HG03442 (cell line): ENCODE results near the gene DPH1.
A peak's percentile ranks its signal among the peaks of the same experiment; 100 is the strongest.

Source experiments
- ATAC-seq: cut with Tn5 transposase; IDR thresholded peaks from one replicate; pipeline ENCODE4 v1.9.1; 2021; ENCODE audit warnings: mild to moderate bottlenecking, moderate library complexity; ENCODE audit not compliant: unreplicated experiment

Gene DPH1

DNA sequence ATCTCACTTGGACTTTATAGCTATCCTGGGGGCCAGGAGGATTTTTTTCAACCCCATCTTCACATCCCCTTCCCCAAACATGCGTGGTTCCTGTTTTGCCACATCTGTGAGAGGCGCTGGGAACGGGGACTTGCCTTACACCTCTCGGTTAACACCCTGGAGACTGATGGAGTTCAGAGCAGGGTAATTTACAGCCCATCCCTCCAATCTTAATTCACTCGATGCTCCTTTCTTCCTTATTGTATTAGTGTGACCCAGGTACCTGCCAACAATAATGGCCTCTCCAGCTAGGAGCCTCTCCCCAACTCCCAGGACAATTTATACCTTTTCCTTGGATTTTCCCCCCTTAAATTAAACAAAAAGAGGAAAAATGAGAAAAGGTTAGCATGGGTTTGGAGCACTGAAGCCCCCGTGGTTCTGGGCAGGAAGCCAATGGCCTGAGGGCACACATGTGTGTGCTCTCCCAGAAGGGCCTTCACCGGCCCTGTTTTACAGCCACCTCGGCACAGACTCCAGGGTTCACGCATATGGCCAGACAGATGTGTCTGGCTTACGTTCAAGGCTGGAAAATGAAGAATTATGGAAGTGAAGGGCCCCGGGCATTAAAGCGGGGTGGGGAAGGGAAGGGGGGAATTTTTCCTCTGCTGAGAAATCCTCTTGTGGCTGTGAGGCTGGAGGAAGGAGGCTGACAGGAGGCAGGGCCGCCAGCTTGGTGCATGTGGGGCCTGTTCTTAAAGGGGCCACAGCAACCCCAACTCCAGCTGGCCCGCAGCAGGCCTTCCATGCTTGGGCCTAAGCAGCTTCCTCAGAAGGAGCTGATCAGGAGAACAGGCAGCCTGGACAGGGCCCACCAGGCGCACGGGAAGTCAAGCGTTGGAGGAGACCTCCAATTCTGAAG lies 46.4 kb downstream of the DPH1 start:
- ATAC-seq = no peak

DNA sequence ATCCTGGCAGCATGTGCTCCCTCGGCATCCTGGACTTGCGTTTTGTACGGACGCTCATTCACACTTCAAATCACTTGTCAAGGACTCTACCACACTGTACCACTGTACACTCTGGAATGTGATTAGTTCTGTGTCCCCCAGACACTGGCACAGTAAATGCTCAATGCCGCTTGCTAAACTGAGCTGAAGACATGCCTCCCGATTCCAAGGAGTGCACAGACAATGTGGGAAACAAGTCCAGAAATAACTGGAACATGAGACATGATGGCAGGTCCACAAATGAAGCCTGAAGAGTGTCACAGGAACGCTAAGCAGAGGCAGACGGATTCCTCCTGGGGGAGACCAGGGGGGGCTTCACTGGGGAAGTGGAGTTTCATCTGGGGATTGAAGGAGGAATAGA lies 47.1 kb downstream of the DPH1 start:
- ATAC-seq = no peak

DNA sequence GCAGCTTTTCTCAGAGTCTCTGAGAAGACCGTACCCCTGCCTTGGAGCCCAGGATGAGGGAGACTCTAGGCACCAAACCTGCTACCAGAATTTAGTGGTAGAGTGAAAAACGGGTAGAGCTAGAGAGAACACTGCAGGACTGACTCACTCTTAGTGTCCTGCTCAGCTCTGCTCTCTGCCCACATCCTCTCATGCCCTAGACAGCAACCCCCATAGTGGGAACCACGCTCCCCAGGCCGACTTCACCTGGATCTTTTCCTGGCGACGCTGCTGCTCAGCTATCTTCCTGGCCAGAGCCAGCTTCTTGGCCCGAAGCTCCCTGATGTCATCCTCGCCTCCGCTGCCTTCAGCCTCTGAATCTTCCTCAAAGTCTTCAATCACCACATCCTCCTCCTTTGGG lies 51.6 kb downstream of the DPH1 start:
- ATAC-seq = no peak

DNA sequence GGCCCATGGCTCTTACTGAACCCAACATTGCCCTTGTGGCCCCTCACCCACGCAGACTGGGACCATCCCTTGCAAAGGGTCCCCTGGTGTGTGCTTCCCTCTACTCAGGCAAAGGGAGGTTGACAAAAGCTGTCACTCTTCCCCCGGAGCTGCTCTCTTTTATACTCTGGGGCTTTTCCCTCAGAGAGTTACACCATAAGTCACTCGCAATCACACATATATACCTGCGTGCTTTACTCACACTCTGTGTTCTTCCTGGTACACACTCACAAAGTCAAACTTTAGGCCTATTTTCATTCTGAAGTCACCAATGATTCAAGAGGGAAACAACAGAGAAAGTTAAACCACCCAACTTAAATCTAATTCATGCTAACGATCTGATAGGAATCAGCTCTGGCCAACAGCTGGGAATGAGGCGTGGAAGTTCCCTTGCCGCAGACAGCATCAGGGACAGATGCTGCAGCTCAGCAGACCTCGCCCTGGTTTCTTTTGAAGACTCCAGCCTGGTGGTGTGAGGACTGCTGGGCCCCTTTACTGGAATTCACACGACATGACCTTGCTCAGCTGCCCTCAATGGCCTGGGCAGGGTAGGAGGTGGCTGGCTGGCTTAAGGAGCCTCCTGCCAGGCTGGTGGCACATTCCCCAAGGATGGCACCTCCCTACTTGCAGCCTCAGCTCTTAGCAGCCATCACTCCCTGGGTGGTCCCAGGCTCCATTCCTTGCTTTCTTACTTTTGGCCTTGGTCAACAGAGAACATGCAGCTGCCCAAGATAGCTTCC lies 52.2 kb downstream of the DPH1 start:
- ATAC-seq = no peak

DNA sequence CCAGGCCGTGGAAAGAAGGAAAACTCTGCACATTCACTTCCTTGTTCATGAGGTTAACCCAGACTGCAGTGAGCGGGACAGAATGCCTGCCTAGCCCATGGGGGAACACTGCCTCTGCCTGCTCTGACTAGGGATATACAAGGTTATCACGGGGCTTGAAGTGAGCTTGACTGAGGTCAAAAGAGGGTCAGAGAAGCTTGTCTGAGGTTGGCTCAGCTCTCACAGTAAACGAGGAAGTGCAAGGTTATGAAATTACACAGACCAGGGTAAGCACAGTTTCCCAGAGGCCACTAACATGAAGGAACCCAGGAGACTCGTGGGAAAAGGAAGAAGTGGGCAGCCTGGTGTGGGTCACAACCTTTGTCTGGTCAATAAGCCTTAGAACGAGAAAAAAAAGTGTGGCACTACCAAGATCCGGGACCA lies 53.7 kb downstream of the DPH1 start:
- ATAC-seq = peak; percentile 54

DNA sequence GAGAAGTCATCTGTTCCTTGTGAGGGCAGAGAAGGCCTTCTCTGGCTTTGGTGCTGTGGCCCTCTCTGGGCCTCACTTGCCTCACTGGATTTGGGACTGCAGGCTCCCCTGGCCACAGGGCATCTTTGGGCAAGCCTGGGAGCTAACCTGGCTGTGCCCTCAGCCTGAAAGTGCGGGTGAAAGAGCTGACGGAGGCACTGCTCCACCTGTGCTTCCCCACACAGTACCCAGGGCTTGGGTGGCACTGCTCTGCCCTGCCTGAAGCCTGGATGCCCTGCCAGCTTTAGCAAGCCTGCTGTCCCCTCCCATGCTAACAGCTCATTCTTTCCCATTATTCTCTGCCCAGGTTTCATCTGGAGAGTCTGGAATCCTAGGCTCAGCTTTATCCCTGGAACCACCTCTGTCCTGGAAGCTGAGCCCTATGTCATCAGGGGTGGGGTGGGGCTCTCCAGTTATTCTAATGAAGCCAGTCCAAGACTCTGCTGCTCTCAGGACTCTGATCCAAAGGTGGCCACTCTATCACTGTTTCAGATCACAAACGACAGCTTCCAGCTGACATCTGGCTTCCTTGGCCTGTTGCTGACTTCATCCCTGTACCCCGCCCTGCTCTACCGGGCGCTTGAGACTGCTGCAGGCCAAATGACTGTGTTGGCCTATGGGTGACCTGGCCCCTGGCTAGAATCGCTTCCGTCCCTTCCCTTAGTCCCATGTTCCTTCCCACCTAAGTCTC lies 54.2 kb downstream of the DPH1 start:
- no peak for ATAC-seq

DNA sequence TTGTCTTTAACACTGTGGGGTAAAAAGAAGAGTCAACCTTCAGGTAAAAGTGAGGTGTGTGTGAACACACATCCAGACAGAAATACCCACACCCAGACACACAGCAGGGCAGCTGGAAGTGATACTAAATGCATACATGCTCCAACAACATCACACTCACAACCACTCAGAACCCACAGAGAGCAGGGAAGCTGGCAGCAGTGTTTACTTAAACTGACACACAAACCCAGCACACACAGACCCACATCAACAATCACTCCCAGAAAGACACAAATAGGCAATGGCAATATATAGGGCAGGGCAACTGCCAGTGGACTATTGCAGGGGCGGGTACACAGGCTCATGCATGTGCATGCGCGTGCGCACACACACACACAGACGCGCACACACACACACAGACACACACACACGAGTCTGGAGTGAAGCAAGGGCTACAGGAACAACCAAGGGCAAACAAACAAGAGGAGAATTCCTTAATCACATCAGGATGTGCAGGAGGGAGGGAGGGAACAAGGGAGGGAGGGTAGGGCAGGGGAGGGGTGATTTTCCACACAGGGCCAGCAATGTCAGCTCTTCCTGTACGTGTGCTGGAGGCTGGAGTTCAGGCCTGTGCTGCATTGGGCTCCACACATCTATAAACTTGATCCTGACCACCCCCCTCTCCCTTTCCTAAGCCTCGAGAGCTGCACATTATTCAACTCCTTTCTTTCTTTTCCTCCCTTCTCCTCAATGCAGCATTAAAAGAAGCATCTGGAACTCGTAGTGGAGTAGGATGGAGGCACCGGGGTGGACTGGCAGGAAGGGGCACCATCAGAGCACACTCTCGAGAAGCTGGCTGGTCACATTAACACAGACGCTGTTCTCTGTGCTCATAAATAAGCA lies 55.1 kb downstream of the DPH1 start:
- ATAC-seq = no peak

DNA sequence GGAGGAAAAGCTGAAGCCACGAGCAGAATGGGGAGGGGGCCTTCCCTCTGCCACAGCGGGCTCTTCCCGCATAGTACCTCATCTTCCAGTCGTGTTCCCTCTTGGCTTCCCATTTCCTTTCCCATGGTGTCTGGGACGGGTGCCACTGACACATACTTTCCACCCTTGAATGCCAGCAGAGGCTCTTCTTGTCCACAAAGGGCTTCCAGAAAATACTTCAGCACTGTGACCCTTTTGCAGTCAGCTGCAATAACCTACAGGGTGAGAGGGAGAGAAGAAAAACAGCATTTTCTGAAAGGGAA lies 55.6 kb downstream of the DPH1 start:
- ATAC-seq = no peak

DNA sequence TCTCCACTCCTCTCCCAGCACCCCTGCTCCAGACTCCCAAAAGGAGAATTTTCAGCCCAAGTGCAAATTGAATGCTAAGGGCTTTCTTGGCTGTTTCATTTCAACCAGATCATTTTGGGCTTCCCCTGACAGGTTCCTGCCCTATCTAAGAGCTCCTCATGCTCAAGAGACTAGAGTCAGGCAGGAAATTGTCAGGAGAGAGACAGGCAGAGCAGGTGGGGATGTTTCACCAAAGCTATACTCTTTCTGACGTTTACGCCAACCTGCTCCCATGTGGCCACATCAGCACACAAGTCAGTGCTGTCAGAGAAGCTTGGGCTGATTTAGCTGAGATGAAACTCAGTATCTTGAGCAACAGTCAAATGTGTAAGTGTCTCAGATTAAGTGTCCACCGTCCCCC lies 56.4 kb downstream of the DPH1 start:
- ATAC-seq = no peak

DNA sequence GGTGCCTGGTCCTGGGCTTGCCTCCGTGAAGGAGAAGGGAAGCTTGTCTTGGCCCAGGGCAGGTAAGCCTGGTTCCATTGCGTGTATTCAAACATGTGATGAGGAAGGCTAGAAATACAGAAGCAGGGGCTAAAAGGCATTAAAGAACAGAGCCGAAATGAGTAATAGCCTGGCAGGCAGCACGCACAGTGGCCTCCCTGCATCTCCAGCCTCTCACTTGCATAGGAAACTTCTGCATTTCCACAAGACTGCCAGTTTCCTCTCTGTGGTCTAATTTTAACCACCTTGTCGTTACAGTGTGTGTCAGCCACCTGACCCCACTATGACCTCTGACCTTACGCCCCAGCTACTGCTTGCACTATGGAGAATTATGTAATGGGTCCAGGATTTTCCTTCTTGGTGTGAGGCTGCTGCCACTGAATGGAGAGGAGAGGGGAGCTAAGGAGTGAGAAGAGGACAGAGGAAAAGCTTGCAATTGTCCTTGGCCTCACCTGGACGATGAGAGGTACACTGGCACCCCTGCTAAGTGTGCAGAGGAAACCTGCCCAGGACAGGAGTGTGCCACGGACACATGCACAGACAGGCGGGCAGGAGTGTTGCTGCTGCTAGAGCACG lies 57.8 kb downstream of the DPH1 start:
- ATAC-seq = peak; percentile 40

DNA sequence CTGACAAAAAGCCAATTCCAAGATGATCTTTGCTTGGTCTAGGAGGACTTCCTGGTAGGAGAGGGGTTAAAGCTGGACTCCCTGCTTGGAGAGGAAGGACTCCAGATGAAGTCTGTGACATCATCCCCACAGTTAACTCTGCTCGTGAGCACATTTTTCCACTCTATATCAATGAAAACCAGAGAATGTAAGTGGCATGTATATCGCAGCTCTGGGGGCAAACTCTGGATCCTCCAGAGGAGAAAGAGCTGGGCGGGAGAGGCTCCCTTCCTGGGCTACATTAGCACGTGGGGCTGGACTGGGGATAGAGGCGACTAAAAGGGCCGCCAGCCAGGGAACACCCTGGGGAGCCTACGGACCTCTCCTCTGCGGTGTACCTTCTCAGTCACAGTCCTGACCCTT lies 59.1 kb downstream of the DPH1 start:
- peak; percentile 21 for ATAC-seq

DNA sequence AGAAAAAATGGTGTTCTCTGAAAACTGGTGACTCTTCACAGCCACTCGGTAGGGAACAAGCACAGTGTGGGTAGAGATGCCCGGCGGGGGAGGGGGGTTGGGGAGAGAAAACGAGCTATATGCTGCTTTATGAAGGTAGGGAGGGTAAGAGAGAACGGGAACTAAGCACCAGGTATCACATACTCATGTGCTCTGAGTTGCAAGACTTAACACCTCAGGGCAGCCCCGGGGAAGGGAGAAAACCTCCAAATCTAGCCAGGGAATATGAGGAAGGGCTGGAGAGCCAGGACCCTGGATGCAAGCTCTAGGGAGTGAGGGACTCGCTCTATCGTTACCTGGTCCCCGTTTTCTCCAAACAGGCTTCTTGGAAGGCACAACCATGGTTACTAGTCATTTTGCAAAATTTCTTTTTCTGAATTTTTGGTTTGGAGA lies 60.3 kb downstream of the DPH1 start:
- no peak for ATAC-seq

DNA sequence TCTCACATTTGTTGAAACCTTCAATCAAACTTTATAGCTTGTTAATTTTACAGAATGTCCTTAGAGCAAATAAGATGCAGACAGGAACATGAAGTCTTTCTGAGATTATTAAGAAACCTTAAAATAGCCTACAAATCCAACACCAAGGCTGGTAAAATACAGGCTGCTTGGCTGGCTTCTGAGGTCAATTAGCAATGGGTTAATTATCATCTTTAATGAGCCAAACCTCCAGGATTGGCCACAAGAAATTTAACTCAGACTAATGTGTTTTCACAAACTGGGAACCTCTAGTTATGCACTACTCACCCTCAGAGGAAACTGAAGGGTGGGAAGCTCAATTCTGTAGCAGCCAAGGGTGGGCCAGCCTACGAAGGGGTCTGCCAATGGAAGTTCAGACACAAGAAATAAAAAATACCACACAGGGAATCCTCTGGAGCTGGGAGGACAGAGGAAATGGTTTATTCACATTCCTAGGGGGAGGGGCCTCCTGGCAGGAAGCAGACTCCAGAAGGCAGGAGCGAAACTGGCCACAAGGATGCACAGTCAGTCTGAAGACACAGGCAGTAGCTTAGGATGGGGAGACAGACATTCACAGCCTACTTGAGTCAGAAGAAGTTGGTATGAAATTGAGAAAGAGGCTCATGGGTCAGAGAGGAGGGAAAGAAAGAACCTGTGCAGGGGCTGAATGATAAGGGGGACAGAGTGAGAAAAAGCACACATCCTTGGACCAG lies 61.0 kb downstream of the DPH1 start:
- ATAC-seq = no peak

DNA sequence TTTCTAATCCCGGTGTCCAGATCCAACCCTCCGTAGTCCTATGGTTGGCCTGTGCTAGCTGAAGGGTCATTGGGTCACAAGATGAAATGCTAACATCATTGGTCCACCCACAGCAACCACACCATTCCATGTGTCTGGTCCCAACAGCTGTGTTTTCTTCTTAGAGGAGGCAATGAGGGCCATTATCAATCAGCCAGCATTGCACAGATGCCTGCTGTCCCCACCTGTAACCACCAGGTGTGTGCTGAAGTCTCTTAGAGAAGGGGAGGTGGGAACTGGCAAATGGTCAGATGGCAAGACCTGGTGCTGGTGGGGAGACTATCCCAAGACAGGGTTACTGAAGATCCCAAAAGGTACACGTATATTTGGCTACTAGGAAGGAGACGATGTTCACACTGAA lies 62.3 kb downstream of the DPH1 start:
- ATAC-seq = no peak

DNA sequence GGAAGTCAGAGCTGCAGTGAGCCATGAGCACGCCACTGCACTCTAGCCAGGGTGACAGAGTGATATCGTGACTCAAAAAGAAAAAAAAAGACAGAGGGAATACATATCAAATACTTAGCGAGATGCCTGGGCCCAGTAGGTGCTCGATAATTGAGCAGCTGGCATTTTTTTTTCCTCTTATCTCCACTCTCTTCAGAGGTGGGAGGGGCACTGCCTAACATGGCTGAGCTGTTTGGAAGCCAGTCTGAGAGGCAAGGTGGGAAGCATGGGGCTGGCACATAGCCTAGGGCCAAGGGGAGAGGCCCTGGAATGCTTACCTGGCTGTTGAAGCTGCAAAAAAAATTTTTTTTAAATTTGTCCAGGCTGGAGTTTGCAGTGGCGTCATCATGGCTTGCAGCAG lies 63.4 kb downstream of the DPH1 start:
- ATAC-seq = no peak
